GM12874 (cell line): Measurements from ENCODE around the gene SYT7.

Source experiments
- TF ChIP-seq, protein P1 (sequence below): IDR thresholded peaks from 2 replicates; pipeline ENCODE4 v1.5.1; 2011; ENCODE audit warnings: low read depth, mild to moderate bottlenecking, control low read depth, low read length, moderate library complexity; ENCODE audit not compliant: insufficient read depth

Gene SYT7

DNA sequence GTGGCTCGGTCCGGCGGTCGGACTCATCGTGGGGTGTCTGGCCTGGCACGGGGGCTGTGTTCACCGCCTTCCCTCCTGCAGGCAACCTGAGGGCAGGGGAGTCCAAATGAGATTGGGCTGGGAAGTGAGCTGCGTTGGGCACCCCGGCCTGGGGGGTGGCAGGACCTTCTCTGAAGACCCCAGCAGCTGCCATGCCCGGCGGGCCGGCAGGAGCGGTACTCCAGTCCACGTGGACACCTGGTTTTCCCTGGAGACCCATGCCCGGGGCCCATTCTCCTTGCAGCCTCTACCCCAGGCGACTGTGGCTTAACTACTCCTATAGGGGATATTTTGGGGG is 47.9 kb downstream of the SYT7 start:
- TF ChIP-seq, protein P1, sequence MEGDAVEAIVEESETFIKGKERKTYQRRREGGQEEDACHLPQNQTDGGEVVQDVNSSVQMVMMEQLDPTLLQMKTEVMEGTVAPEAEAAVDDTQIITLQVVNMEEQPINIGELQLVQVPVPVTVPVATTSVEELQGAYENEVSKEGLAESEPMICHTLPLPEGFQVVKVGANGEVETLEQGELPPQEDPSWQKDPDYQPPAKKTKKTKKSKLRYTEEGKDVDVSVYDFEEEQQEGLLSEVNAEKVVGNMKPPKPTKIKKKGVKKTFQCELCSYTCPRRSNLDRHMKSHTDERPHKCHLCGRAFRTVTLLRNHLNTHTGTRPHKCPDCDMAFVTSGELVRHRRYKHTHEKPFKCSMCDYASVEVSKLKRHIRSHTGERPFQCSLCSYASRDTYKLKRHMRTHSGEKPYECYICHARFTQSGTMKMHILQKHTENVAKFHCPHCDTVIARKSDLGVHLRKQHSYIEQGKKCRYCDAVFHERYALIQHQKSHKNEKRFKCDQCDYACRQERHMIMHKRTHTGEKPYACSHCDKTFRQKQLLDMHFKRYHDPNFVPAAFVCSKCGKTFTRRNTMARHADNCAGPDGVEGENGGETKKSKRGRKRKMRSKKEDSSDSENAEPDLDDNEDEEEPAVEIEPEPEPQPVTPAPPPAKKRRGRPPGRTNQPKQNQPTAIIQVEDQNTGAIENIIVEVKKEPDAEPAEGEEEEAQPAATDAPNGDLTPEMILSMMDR, result no peak

DNA sequence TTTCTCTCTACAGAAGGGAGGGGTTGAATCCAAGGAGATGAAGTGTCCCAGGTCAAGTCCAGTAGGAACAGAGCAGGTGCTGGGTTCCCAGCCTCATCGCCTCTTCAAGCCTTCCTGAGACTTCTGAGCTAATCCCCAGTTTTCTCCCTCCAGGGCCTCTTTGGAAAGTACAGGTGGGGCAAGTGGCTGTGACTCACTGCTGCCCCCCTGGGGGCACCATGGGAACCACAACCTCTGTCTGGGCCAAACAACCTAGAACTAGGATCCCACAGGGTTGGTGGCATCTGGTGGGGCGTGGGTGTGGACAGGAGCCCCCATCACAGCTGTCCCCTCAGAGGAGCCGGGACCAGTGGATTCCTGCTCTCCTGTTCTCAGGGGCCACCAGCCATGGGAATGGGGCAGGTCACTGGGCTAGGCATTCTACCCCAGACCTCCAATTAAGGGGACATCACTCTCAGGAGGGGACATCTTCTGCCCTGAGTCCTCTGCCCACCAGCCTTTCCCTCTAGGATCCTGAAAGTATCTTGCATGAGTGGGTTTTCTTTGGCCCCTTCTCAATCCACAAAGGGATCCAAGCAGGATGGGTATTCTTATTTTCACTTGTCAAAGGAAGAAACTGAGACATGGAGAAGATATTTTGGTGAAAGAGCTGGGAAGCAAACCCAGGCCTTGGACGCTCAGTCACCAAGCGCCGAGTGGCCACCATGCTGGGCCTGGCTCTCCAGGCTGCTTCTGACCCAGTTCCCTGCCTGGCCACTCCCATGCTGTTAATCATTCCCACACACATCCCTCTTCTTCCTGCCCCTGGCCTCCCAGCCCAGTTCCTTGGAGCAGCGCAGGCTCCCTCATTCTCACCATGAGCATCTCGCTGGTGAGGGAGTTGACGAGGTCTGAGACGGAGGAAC is 48.5 kb downstream of the SYT7 start:
- TF ChIP-seq, protein P1, result peak; percentile 97

DNA sequence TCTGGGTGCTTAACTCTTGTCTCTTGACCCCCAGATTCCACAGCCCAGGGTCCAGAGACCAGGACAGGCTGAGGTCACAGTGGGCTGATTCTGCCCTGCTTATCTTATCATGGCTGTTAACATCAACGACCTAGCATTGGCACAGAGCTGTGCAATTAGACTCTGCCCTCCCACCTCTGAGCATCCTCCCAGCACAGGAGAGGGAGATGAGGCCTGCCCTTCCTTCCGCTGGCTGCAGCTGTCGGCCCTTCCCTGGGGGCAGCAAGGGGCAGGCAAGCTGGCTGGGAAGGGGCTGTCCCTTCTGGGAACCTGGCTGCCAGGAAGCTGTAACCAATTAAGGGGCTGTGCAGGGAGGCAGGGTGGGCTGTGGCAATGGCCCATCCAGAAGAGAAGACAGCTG is 49.8 kb downstream of the SYT7 start:
- TF ChIP-seq, protein P1, result no peak

DNA sequence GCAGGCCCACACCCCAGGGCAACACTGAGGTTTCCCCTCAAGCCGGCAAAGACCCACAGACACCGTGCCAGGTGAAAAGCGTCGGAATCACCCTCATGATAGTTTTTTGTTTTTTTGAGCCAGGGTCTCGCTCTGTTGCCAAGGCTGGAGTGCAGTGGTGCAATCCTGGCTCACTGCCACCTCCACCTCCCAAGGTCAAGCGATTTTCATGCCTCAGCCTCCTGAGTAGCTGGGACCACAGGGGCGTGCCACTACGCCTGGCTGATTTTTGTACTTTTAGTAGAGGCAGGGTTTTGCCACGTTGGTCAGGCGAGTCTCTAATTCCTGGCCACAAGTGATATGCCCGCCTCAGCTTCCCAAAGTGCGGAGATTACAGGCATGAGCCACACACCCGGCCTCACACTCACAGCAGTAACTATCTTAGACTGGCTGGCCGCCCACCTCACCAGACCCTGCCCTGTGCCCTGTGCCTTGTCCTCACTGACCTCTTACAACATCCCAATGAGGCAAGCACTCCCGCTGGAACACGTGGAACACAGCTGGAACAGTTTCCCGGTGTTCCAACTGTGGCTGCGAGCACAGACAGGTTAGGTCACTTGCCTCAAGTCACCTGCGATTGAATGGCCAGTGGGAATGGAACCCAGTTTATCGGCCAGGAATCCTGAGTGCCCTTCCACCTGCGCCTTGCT is 51.2 kb downstream of the SYT7 start:
- TF ChIP-seq, protein P1, result no peak

DNA sequence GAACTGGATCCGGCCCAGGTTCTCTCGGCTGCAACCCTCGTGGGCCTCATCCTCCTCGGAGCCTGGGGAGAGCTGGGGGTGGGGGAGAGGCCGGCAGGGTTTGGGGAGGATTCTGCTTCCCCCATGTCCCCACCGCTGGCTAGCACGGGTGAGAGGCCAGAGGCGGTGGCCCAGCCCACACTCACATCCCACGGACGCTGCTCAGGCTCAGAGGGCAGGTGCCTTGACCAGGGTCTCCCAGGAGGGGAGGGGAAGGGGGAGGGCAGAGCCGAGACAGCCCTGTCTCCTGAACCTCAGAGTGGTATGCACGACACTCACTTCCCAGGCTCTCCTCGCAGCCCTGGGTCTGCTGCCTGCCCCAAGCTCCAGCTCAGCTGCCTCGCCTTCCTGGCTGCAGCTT is 52.8 kb downstream of the SYT7 start:
- TF ChIP-seq, protein P1, result no peak

DNA sequence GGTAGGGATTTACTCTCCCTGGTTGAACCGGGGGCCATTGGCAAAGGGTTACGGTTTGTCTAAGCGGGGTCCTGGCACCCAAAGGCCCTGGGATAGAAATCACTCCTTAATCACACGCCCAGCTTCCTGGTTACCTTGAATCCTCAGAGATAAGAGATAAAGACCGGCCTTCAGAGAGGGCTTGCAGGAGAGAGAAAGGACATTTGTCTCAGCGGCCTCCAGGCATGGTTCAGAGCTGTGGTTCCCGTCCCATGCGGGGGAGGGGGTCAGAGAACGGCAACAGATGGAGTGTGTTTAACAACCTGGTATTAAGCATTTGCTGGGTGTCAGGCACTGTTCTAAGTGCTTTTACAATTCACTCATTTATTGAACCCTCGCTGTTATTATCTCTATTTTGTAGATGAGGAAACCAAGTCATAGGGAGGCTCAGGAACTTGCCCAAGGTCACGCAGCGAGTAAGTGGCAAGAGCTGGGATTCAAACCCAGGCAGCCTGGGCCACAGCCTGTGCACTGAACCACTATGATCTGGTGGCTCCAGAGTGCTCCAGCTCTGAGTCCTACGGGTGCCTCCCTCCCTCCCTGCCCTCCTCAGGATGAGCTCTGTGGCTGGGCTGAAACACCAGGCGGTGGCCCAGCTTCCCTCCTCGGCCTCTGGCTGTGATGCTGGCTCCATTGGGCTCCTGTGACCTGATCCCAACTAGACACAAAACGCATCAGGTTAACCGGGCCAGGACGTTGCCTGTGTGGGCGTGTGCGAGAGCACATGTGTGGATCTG is 53.7 kb downstream of the SYT7 start:
- TF ChIP-seq, protein P1, result no peak

DNA sequence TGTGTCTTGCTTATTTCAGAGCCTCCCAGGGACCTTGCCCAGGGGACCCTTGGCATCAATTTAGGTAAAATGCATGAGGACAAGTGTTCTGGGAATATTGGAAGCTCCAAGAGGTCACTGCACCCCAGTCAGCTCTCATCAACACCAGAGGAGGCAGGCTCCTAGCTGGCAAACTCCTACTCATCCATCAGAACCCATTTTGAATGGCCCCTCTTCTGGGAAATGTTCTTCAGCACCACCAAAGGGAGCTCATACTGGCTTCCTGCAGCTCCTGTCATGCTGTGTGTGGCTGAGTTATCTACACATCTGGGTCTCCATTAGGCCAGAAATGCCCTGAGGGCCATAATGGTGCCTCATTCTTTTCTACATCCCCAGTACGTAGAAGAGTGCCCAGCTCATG is 54.6 kb downstream of the SYT7 start:
- TF ChIP-seq, protein P1, result no peak
